Measurements from ENCODE around the gene ITGB4.

DNA sequence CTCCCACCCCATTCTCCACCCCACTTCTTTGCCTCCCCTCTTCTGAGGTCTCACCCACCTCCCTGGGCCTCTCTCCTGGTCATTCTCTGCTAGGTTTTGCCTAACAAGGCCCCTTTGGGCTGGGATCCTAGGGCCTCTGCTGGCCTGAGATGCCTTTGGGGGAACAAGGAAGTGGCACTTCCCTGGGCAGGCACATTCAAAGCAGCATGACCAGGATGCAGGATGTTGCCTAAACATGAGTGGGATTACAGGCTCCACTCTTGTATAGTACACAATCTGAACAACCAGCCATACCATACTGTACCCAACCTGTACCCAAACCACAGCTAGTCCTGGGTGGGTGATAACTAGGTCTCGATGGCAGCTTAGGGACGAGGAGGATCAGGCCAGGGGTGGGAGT is 34.7 kb downstream of the ITGB4 start:
- TF ChIP-seq, protein P1, sequence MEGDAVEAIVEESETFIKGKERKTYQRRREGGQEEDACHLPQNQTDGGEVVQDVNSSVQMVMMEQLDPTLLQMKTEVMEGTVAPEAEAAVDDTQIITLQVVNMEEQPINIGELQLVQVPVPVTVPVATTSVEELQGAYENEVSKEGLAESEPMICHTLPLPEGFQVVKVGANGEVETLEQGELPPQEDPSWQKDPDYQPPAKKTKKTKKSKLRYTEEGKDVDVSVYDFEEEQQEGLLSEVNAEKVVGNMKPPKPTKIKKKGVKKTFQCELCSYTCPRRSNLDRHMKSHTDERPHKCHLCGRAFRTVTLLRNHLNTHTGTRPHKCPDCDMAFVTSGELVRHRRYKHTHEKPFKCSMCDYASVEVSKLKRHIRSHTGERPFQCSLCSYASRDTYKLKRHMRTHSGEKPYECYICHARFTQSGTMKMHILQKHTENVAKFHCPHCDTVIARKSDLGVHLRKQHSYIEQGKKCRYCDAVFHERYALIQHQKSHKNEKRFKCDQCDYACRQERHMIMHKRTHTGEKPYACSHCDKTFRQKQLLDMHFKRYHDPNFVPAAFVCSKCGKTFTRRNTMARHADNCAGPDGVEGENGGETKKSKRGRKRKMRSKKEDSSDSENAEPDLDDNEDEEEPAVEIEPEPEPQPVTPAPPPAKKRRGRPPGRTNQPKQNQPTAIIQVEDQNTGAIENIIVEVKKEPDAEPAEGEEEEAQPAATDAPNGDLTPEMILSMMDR (IDR thresholded peaks at IDR 0.05; ENCODE audit: low read length), result no peak
- no peak for TF ChIP-seq EZH2 (optimal IDR thresholded peaks at IDR 0.05; ENCODE audit: low read depth, low read length)
- TF ChIP-seq EZH2phosphoT487 (IDR thresholded peaks at IDR 0.05; ENCODE audit: low read length), result no peak
